K562 (cell line): ENCODE data around the gene ORC3. TPM values are rescaled to one million over a fixed set of nuclear protein-coding genes. Genes with fewer than 3 reads are reported as not detected.

ENCODE experiments used
- CHD4 ChIP-seq: fragments of 200-600 bp; sonication (generic); IDR thresholded peaks from 3 replicates; pipeline ENCODE4 v1.6.1; 2012; ENCODE audit warnings: low read depth, mild to moderate bottlenecking, mixed read lengths, low read length, inconsistent platforms; ENCODE audit not compliant: insufficient read depth, insufficient replicate concordance, poor library complexity, severe bottlenecking
- ELF2 ChIP-seq: fragments of 250-450 bp; sonication (Bioruptor Pico); IDR thresholded peaks from 2 replicates; pipeline ENCODE4 v1.5.0; 2021; ENCODE audit warnings: mild to moderate bottlenecking
- FOS ChIP-seq: IDR thresholded peaks from 3 replicates; pipeline ENCODE4 v1.6.1; 2011; ENCODE audit not compliant: insufficient read length; ENCODE audit errors: extremely low read depth
- MCM3 ChIP-seq: fragments of 450-650 bp; IDR thresholded peaks from 2 replicates; pipeline ENCODE4 v1.6.1; 2016
- NEUROD1 ChIP-seq: fragments of 150-350 bp; IDR thresholded peaks from 2 replicates; pipeline ENCODE4 v1.6.1; 2014; ENCODE audit warnings: borderline replicate concordance, low read length, low read depth; ENCODE audit not compliant: partially characterized antibody
- RAD51 ChIP-seq: fragments of 450-650 bp; IDR thresholded peaks from 2 replicates; pipeline ENCODE4 v1.7.1; 2016; ENCODE audit warnings: low read depth, mild to moderate bottlenecking, borderline replicate concordance
- RCOR1 ChIP-seq, 2 experiments: IDR thresholded peaks; 2 replicates each; pipeline ENCODE4 v1.6.1; 2012; ENCODE audit warnings: low read depth in 2 of 2, low read length in 2 of 2, borderline replicate concordance in 1 of 2, improper control_type of control experiment in 1 of 2
- SAFB2 ChIP-seq: fragments of 200-400 bp; formaldehyde crosslinking; IDR thresholded peaks from 2 replicates; pipeline ENCODE4 v1.6.1; 2018; ENCODE audit warnings: borderline replicate concordance, low read length, low read depth, moderate library complexity; ENCODE audit not compliant: severe bottlenecking
- ZNF224 ChIP-seq: sonication (generic); formaldehyde crosslinking; IDR thresholded peaks from 2 replicates; pipeline ENCODE4 v1.8.0; 2022; ENCODE audit warnings: mild to moderate bottlenecking, missing genetic modification reagents
- polyA plus RNA-seq, 8 experiments: library from polyadenylated mRNA; depleted of rRNA in 4 of 8; stranded (reverse) in 5 of 8; unstranded in 3 of 8; fragments of >200 nt; fragmentation: Nextera tagmentation in 2 of 8; fragmentation: Illumina TruSeq in 1 of 8; extraction: Ambion mirVana in 2 of 8; extraction: Trizol in 1 of 8; gene quantifications; 2 replicates each; pipeline versions ENCODE4 v1.2.1 to v1.2.3, GENCODE V29; 2011 to 2014; ENCODE audit warnings: inconsistent platforms in 1 of 8, missing spikeins in 1 of 8
- total RNA-seq, 7 experiments: library from RNA; depleted of rRNA in 6 of 7; stranded (reverse); fragments of >200 nt in 6 of 7; fragmentation: Illumina TruSeq in 2 of 7; extraction: Trizol in 2 of 7; gene quantifications; 2 replicates each; pipeline versions ENCODE4 v1.2.1 to v1.2.3, GENCODE V29; 2011 to 2021; ENCODE audit warnings: low replicate concordance in 1 of 7
- TF ChIP-seq, protein P1 (sequence below): IDR thresholded peaks from 2 replicates; pipeline ENCODE4 v1.6.1; 2011; ENCODE audit warnings: borderline replicate concordance, low read depth, mild to moderate bottlenecking, moderate library complexity, low read length; ENCODE audit not compliant: insufficient read depth, poor library complexity, severe bottlenecking
- TF ChIP-seq, protein P2 (sequence below): fragments of 450-650 bp; IDR thresholded peaks from 2 replicates; pipeline ENCODE4 v1.6.1; 2016; ENCODE audit warnings: borderline replicate concordance
- TF ChIP-seq, protein P3 (sequence below): fragments of 250-450 bp; sonication (Bioruptor Pico); IDR thresholded peaks from 2 replicates; pipeline ENCODE4 v1.4.0; 2020; ENCODE audit warnings: mild to moderate bottlenecking, moderate library complexity

The ORC3 gene
- total and polyA plus RNA-seq, 9 of the 15 experiments (the other 6 are each of a cell fraction or from before 2014, with no cell fraction given) = 28.8 to 159 (median 74.8) TPM

DNA sequence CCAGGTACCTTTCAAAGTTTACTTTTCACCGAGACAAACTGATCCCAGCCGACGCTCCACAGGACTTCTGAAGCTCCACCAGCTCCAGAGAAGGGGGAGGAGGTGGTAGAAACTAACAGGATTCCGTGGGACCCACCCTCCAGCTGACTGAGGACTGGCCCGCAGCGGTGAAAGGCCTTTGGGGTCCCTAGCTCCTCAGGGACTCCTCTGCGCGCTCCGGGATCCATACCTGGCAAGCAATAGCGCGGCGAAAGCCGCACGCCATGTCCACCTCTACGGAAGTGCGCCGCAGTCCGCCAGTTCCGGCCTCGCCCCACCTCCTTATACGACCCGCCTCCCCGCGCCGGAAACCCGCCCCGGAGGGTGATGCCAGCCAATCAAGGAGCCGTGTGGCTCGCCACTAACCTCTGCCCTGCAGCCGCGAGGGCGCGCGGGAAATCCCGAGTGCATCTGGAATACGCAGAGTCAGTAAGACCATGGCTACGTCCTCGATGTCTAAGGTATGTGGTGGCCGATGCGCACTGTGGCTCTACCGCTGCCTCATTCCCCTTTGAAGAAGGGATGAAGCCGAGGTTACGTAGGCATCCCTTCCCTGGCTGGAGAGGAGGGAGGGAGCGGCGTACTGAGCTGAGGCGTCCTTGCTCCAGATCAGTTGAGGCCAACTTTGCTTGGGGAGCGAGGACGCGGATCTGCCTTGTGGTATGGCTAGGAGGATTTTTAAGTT is at the start of gene ORC3, which contains the start of gene RARS2 (continued):
- TF ChIP-seq, protein P1, sequence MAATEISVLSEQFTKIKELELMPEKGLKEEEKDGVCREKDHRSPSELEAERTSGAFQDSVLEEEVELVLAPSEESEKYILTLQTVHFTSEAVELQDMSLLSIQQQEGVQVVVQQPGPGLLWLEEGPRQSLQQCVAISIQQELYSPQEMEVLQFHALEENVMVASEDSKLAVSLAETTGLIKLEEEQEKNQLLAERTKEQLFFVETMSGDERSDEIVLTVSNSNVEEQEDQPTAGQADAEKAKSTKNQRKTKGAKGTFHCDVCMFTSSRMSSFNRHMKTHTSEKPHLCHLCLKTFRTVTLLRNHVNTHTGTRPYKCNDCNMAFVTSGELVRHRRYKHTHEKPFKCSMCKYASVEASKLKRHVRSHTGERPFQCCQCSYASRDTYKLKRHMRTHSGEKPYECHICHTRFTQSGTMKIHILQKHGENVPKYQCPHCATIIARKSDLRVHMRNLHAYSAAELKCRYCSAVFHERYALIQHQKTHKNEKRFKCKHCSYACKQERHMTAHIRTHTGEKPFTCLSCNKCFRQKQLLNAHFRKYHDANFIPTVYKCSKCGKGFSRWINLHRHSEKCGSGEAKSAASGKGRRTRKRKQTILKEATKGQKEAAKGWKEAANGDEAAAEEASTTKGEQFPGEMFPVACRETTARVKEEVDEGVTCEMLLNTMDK = no peak
- TF ChIP-seq FOS (peak; percentile 71), SAFB2 (no peak), ZNF224 (CRISPR knock-in tag) (no peak), ELF2 (CRISPR knock-in tag) (peak; percentile 90), MCM3 (no peak), RCOR1 (IDR thresholded peaks at IDR 0.05; ENCODE audit: borderline replicate concordance in 1 of 2, low read depth in 2 of 2, low read length in 2 of 2) (peak in 1 of 2 experiments; percentile 53; a peak in 1 of 4 replicates), RAD51 (no peak), NEUROD1 (peak; percentile 64), CHD4 (no peak)
- TF ChIP-seq, protein P2, sequence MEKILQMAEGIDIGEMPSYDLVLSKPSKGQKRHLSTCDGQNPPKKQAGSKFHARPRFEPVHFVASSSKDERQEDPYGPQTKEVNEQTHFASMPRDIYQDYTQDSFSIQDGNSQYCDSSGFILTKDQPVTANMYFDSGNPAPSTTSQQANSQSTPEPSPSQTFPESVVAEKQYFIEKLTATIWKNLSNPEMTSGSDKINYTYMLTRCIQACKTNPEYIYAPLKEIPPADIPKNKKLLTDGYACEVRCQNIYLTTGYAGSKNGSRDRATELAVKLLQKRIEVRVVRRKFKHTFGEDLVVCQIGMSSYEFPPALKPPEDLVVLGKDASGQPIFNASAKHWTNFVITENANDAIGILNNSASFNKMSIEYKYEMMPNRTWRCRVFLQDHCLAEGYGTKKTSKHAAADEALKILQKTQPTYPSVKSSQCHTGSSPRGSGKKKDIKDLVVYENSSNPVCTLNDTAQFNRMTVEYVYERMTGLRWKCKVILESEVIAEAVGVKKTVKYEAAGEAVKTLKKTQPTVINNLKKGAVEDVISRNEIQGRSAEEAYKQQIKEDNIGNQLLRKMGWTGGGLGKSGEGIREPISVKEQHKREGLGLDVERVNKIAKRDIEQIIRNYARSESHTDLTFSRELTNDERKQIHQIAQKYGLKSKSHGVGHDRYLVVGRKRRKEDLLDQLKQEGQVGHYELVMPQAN = peak; percentile 84
- TF ChIP-seq, protein P3, sequence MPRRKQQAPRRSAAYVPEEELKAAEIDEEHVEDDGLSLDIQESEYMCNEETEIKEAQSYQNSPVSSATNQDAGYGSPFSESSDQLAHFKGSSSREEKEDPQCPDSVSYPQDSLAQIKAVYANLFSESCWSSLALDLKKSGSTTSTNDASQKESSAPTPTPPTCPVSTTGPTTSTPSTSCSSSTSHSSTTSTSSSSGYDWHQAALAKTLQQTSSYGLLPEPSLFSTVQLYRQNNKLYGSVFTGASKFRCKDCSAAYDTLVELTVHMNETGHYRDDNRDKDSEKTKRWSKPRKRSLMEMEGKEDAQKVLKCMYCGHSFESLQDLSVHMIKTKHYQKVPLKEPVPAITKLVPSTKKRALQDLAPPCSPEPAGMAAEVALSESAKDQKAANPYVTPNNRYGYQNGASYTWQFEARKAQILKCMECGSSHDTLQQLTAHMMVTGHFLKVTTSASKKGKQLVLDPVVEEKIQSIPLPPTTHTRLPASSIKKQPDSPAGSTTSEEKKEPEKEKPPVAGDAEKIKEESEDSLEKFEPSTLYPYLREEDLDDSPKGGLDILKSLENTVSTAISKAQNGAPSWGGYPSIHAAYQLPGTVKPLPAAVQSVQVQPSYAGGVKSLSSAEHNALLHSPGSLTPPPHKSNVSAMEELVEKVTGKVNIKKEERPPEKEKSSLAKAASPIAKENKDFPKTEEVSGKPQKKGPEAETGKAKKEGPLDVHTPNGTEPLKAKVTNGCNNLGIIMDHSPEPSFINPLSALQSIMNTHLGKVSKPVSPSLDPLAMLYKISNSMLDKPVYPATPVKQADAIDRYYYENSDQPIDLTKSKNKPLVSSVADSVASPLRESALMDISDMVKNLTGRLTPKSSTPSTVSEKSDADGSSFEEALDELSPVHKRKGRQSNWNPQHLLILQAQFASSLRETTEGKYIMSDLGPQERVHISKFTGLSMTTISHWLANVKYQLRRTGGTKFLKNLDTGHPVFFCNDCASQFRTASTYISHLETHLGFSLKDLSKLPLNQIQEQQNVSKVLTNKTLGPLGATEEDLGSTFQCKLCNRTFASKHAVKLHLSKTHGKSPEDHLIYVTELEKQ (CRISPR knock-in tag) = no peak
- TF ChIP-seq, all 486 proteins: peak for 133
